Daoy (cell line): ENCODE data around the gene EFCAB7. TPM values are rescaled to one million over a fixed set of nuclear protein-coding genes. Genes with fewer than 3 reads are reported as not detected.

Experiments
- DNase-seq: peaks from one replicate; pipeline ENCODE4 v3.0.0-alpha.2; 2015; ENCODE audit warnings: low read depth
- total RNA-seq: library from RNA; depleted of rRNA; stranded (reverse); fragments of >200 nt; shearing (Covaris generic); gene quantifications from 2 replicates; pipeline ENCODE4 v1.2.3, GENCODE V29; 2014; rRNA removed

EFCAB7 gene
- 14.5 and 20.7 TPM in 2 replicates for total RNA-seq

DNA sequence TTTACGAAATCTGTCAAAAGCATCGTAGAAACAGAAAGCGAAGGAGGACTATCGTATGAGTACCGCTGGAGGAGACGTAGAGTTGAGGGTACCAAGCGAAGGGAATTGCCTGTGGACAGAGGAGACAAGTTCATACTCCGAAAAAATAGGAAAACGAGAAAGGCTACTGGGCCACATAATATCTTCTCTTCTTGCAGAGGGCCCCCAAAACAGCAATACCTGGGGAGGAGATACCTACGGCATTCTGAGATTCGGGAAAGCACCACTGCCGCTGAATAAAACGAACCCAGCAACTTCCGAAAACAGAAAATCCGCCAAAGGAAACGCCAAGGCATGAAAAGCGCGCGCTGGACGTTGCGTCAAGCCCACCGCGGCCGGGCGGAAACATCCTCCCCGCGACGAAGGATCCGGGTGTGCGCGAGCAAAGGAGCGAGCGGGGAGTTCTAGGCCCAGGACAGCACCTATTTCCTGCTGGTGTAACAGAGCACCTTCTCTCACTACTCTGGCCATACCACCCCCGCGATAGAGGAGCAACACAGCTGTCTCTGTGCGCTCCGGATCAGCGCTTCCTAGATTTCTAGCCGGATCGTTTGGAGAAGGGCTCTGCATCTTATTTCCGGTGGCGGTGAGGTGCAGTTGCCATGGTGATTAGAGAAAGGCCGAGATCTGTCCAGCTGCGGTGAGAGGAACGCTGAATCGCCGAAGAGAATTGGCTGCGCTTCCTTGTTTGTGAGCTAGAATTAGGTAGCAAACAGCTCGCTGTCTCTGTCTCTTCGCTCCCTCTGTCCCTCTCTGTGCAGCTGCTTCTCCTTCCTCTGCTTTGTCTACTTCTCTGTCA is at the start of gene EFCAB7, which contains the start of gene ITGB3BP:
Gene EFCAB7, plus strand, starts transcription at position 635 of the 838 bp plus-strand sequence. CDS start 2,048 bp downstream, outside the sequence.
Gene ITGB3BP, minus strand, starts transcription at position 335 of the 838 bp plus-strand sequence. Its CDS starts 92 bp downstream, at position 243.
- peak; percentile 95 for DNase-seq

- peak; percentile 3 for DNase-seq
These were observed 47.6 kb upstream of the EFCAB7 start for GRCh38 chr1:63475761-63476160.

DNA sequence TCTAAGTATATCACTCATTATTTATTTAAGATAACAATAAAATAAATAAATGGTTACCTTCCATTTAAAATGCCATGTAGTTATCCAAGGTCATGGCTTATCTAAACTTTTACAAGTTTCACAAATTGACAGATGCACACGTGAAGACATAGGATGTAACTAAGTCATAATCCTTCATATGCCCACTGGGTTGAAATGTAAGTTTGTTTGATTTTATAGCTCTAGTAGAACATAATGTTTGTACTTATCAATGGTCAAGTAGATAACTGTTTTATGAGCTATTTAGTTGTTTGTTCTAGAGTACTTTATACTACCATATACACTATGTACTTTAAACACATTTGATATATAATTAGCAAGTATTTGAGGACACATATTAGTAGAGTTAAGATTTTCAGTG is 43.3 kb upstream of the EFCAB7 start:
- no peak for DNase-seq

DNA sequence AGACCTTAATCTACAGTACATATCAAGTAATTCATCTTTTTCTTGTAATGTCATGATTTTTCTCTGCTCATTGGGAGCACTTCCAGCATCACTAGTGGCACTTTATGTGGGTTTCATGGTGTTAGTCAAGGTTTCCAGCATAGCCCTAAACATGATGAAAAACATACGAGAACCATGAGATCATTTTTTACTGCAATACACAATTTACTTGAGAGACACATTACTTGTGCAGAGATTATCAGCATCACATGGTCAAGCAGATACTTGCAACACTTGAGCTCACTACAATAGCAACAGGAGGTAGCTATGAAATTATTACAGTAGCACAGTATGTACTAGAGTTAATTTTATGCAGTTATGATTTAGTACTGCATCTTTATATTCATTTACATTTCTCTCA is 36.7 kb upstream of the EFCAB7 start:
- DNase-seq = no peak

DNA sequence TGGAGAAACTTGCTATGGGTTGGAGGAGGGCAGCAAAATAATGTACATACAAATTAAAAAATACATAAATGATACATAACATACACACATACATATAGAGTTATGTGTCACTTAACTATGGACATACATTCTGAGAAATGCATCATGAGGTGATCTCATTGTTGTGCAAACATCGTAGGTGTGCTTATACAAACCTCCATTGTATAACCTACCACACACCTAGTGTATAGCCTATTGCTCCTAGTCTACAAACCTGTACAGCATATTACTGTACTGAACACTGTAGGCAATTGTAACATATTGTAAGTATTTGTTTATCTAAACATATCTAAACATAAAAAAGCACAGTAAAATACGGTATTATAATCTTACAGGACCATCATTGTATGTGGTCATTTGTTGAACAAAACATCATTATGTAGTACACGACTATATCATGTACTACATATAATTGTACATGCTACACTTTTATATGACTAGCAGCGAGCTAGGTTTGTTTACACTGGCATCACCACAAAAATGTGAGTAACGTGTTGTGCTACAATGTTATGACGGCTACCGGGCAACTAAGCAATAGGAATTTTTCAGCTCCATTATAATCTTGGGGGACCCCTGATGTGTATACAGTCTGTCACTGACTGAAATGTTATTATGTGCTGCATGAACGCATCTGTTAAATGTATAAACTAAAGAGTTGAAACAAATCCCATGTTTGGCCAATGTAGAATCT is 35.8 kb upstream of the EFCAB7 start:
- DNase-seq = peak; percentile 66

GRCh38 chr1:63497577-63497976 is 25.7 kb upstream of the EFCAB7 start:
- no peak for DNase-seq

GRCh38 chr1:63498106-63498505 is 25.2 kb upstream of the EFCAB7 start:
- no peak for DNase-seq

GRCh38 chr1:63501256-63501655 is 22.1 kb upstream of the EFCAB7 start:
- no peak for DNase-seq

DNA sequence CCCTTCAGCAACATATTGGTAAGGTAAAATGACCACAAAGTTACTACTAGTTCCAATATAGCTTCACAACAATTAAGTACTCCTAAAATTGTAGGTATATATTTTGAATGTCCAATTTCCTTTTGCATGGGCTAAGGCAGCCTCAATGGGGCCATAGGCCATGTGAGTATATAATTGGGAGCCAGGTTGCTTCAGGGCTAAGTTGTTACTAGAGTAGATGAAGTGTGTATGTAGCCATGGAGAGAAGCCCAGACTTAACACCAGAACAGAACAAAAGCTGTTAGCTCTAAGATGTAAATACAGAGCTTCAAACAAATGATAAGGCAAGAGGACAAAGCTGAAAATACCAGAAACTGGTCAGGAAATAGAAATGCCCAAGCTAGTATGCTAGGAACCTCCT is 16.5 kb upstream of the EFCAB7 start:
- no peak for DNase-seq

DNA sequence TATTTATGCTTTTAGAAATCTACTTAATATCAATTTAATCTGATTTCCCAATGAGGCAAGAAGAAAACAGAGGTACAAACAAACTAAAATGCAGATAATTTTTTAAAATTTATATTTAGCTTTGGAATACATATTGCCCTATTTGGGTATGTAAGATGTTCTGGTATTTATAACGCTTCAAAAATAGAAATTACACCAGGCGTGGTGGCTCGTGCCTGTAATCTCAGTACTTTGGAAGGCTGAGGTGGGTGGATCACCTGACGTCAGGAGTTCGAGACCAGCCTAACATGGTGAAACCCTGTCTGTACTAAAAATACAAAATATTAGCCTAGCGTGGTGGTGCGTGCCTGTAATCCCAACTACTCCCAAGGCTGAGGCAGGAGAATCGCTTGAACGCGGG is 13.6 kb upstream of the EFCAB7 start:
- no peak for DNase-seq

- DNase-seq = no peak
These were observed 10.7 kb upstream of the EFCAB7 start for GRCh38 chr1:63512584-63512983.

GRCh38 chr1:63516629-63517028 is 6.7 kb upstream of the EFCAB7 start:
- DNase-seq = no peak

GRCh38 chr1:63523738-63524137 is 413 bp downstream of the EFCAB7 start:
- peak; percentile 21 for DNase-seq

DNA sequence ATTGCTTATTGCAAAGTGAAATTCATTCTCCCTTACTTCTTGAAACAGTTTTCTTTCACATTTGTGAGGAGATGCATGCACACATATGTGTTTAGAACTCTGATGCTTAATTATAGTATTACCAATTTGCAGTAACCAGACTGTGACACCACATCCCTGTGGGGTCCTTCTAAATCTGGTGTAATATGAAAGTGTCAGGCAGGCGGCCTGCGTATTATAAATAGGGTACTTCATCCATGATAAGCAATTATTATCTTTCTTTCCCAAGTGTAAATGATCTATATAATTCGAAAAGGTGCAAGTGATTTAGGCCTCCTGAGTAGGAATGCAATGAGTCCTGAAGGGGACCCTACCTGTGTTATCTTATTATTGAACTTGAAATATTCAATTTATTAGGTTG is 876 bp downstream of the EFCAB7 start:
- DNase-seq = no peak

DNA sequence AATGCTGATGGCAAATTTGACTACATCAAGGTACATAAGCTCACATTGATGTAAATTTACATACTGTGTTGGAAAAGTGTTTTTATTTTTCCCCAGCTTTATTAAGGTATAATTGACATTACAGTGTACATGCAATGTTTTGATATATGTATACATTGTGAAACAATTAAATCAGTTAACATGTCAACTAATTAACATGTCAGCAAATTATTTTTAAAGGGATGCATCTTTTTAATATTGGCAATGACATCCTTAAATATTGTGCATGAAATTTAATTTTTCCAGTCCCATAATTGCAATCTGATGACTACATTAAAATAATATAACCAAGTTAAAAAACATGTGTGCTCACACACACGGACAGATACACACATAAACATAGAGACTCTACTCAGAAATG is 9.4 kb downstream of the EFCAB7 start:
- no peak for DNase-seq

DNA sequence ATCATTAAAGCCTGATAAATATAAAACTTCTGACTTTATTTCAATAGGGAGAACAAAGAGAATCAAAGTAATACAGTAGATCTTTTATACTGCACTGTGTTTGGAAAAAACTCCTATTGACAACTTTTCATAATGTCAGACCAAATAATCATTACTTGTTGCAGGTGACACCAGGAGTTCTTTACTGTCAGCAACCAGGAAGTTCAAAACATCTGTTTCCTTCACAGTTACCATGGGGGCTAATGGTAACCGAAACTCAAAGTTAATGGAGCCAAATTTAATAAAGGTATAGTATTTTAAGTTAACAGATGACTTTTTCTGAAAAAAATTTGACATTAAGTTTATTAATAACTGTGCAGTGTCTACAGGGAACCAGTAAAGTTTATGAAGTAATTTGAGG is 10.6 kb downstream of the EFCAB7 start:
- no peak for DNase-seq

DNA sequence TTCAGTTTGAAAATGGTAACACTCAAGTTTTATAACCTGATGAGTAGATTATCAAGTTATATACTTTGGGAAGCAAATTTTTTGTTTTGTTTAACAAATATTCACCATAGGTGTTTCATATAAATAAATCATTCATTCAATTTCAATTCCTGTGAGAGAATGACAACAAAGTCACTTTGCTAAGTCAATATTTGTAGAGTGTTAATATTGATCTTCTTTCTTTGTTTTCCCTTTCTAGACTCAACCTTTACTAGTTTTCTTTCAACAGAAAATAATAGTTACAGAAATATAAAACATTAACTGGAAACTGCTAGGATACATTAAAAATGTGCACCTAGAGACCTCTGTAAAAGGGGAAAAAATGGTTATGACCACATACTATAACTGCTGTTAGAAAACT is 11.1 kb downstream of the EFCAB7 start:
- no peak for DNase-seq

DNA sequence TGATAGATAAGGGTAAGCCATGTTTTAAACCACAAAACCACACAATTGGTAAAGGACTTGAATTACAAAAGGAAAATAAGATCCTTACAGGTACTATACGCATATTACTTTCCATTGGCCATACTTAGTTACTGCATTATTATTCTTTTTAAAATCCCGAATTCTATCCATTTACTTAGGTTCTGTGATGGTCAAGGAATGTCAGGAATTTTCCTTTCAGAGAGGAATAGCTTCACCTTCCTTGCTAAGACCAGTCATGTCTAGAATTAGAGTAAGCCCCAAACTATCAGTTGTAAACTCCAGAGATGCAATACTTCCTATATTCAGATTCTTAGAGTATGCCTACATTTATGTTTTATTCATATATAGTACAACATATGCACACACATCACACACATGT is 13.7 kb downstream of the EFCAB7 start:
- DNase-seq = no peak

GRCh38 chr1:63537940-63538339 is 14.6 kb downstream of the EFCAB7 start:
- DNase-seq = no peak

- no peak for DNase-seq
These were observed 22.5 kb downstream of the EFCAB7 start for GRCh38 chr1:63545780-63546179.

GRCh38 chr1:63547621-63548294 is 24.4 kb downstream of the EFCAB7 start:
- DNase-seq = no peak

GRCh38 chr1:63548303-63548702 is 25.0 kb downstream of the EFCAB7 start:
- no peak for DNase-seq
